ENCODE measurements around the gene DMAC2L.

- no peak for TF ChIP-seq CTCF (IDR thresholded peaks at IDR 0.05; ENCODE audit: low read length)
- no peak for TF ChIP-seq EZH2 (optimal IDR thresholded peaks at IDR 0.05; ENCODE audit: low read depth, low read length)
- no peak for TF ChIP-seq EZH2phosphoT487 (IDR thresholded peaks at IDR 0.05; ENCODE audit: low read length)
These were observed 10.2 kb upstream of the DMAC2L start for GRCh38 chr14:50301914-50302313.
